PC-9 (cell line): ENCODE results near the gene NEURL1B. TPM values are rescaled to one million over a fixed set of nuclear protein-coding genes. Genes with fewer than 3 reads are reported as not detected.
A peak's percentile ranks its signal among the peaks of the same experiment; 100 is the strongest.

Experiments used
- BruUV-seq: library from RNA; stranded (reverse); fragments of 400-500 nt; replicated peaks from 2 replicates; lab custom pipeline; 2021; lab: Mats Ljungman, UMichigan
- CTCF ChIA-PET: fragments of 300-600 bp; sonication (Branson Sonifier 250); formaldehyde crosslinking; loops from one replicate; lab custom pipeline; 2022; ENCODE audit warnings: antibody characterized with exemption; lab: Charles Lee
- POLR2A ChIA-PET: fragments of 300-600 bp; sonication (Branson Sonifier 250); formaldehyde crosslinking; loops from one replicate; lab custom pipeline; 2022; ENCODE audit warnings: antibody characterized with exemption; ENCODE audit not compliant: unreplicated experiment; lab: Charles Lee
- DNase-seq, 2 experiments: peaks; one replicate each; pipeline versions ENCODE4 v3.0.0 to v3.0.0-alpha.2; 2015 to 2022; ENCODE audit warnings: mixed read lengths in 1 of 2
- H2AFZ ChIP-seq: fragments of 200-600 bp; sonication (generic); 2 replicates; pipeline ENCODE4 v1.8.1; 2017; ENCODE audit warnings: antibody characterized with exemption
- H3F3A ChIP-seq: fragments of 200-600 bp; sonication (generic); 2 replicates; pipeline ENCODE4 v1.8.1; 2017; ENCODE audit warnings: antibody characterized with exemption, mild to moderate bottlenecking, low read depth; ENCODE audit not compliant: insufficient read depth
- H3K27ac ChIP-seq: fragments of 200-600 bp; sonication (generic); 2 replicates; pipeline ENCODE4 v1.6.1; 2016; ENCODE audit warnings: mixed run types
- H3K27me3 ChIP-seq: fragments of 200-600 bp; sonication (generic); 2 replicates; pipeline ENCODE4 v1.6.1; 2016; ENCODE audit warnings: low read depth, mixed run types; ENCODE audit not compliant: insufficient read depth
- H3K36me3 ChIP-seq: fragments of 200-600 bp; sonication (generic); 2 replicates; pipeline ENCODE4 v1.6.1; 2016; ENCODE audit warnings: low read depth, mixed run types
- H3K4me1 ChIP-seq: fragments of 200-600 bp; sonication (generic); replicated peaks from 2 replicates; pipeline ENCODE4 v1.6.1; 2016; ENCODE audit warnings: mixed run types; ENCODE audit not compliant: insufficient read depth
- H3K4me2 ChIP-seq: fragments of 200-600 bp; sonication (generic); 2 replicates; pipeline ENCODE4 v1.6.1; 2017; ENCODE audit warnings: mixed run types
- H3K4me3 ChIP-seq: fragments of 200-600 bp; sonication (generic); 2 replicates; pipeline ENCODE4 v1.6.1; 2016; ENCODE audit warnings: mixed run types
- H3K79me2 ChIP-seq: fragments of 200-600 bp; sonication (generic); 2 replicates; pipeline ENCODE4 v1.6.1; 2017; ENCODE audit warnings: low read depth, mixed run types
- H3K9me2 ChIP-seq: fragments of 200-600 bp; sonication (generic); 2 replicates; pipeline ENCODE4 v1.8.1; 2017; ENCODE audit warnings: mild to moderate bottlenecking; ENCODE audit not compliant: insufficient read depth
- H3K9me3 ChIP-seq: fragments of 200-600 bp; sonication (generic); 2 replicates; pipeline ENCODE4 v1.8.1; 2016; ENCODE audit warnings: low read depth; ENCODE audit not compliant: insufficient read depth
- H4K20me1 ChIP-seq: fragments of 200-600 bp; sonication (generic); 2 replicates; pipeline ENCODE4 v1.8.1; 2017; ENCODE audit not compliant: insufficient read depth
- CTCF ChIP-seq: fragments of 200-600 bp; sonication (generic); conservative IDR thresholded peaks from 2 replicates; pipeline ENCODE4 v1.6.1; 2017; ENCODE audit warnings: mixed run types, antibody characterized with exemption, mild to moderate bottlenecking, moderate library complexity
- EZH2 ChIP-seq: fragments of 200-600 bp; sonication (generic); IDR thresholded peaks from 2 replicates; pipeline ENCODE4 v1.8.0; 2017; ENCODE audit warnings: antibody characterized with exemption, low read depth
- intact Hi-C: fragments of 100-400 bp; cut with micrococcal nuclease; formaldehyde crosslinking; loops from one replicate; pipeline ENCODE4 v1.10.0; 2022; ENCODE audit not compliant: unreplicated experiment
- total RNA-seq: library from RNA; stranded (reverse); gene quantifications from 2 replicates; pipeline ENCODE4 v1.2.3, GENCODE V29; 2021

Gene NEURL1B
- total RNA-seq, 1 experiment from 2014 or later = 14.3 TPM

GRCh38 chr5:172705576-172706084, 64.6 kb downstream of the NEURL1B start:
- Histone ChIP-seq H3K36me3 (no peaks in the 10 kb centered on the region), H3K4me3 (no peak overlapping the region), H3K27ac (no peak overlapping the region), H3K4me2 (no peak overlapping the region), H3F3A (0 out of 2 replicates have a peak, but pooled peaks cover 7% of the 10 kb centered on the region), H3K27me3 (peaks cover 12% of the 10 kb centered on the region; the same call in 1 of the 2 replicates), H3K4me1 (no peaks in the 10 kb centered on the region; the same call in 1 of the 2 replicates), H2AFZ (no peak overlapping the region), H3K9me3 (no peaks in the 10 kb centered on the region), H3K9me2 (no peaks in the 10 kb centered on the region), H3K79me2 (no peaks in the 10 kb centered on the region), H4K20me1 (no peaks in the 10 kb centered on the region)
- intact Hi-C loops = loop anchor here (2.0 to 5.0 kb wide), 2 partner anchors 577 to 1277 kb away; no protein-coding TSS in a partner anchor
- no peak for TF ChIP-seq CTCF
- no peak for TF ChIP-seq EZH2
- CTCF ChIA-PET = no interaction called here
- BruUV-seq = no TSS peak
- POLR2A ChIA-PET = no interaction called here
- DNase-seq = peak in 1 of 2 experiments; percentile 53

GRCh38 chr5:172706796-172707195, 65.7 kb downstream of the NEURL1B start:
- intact Hi-C loops = loop anchor here (1.0 to 5.0 kb wide), 4 partner anchors 576 to 1611 kb away; partner anchors contain the start of gene BOD1
- no peak overlapping the region for H2AFZ ChIP-seq
- H3K4me2 ChIP-seq = no peak overlapping the region

More at GRCh38 chr5:172706796-172707195, 65.7 kb downstream of the NEURL1B start:
- ChIA-PET POLR2A (no interaction called here), CTCF (interaction anchor here (0.6 to 1.3 kb wide), 6 partner anchors 8 to 1605 kb away, joined by 3 to 6 read pairs (median 4); no protein-coding TSS in a partner anchor)
- no peak for DNase-seq
- Histone ChIP-seq H3K4me1 (no peaks in the 10 kb centered on the region; the same call in 1 of the 2 replicates), H3K79me2 (no peaks in the 10 kb centered on the region), H3K36me3 (no peaks in the 10 kb centered on the region), H3K4me3 (no peak overlapping the region), H3K27ac (no peak overlapping the region), H3K9me2 (no peaks in the 10 kb centered on the region), H3K9me3 (no peaks in the 10 kb centered on the region), H4K20me1 (no peaks in the 10 kb centered on the region), H3F3A (0 out of 2 replicates have a peak, but pooled peaks cover 4% of the 10 kb centered on the region), H3K27me3 (0 out of 2 replicates have a peak, but pooled peaks cover under 1% of the 10 kb centered on the region)
- TF ChIP-seq EZH2 (no peak), CTCF (no peak)
- no TSS peak for BruUV-seq
